ENCODE measurements around the gene UMODL1.
"Not testable (repeated sequence)": the region's sequence is repeated elsewhere in the genome, so short reads cannot be mapped to it uniquely, and the experiment has no call there.

UMODL1 gene

DNA sequence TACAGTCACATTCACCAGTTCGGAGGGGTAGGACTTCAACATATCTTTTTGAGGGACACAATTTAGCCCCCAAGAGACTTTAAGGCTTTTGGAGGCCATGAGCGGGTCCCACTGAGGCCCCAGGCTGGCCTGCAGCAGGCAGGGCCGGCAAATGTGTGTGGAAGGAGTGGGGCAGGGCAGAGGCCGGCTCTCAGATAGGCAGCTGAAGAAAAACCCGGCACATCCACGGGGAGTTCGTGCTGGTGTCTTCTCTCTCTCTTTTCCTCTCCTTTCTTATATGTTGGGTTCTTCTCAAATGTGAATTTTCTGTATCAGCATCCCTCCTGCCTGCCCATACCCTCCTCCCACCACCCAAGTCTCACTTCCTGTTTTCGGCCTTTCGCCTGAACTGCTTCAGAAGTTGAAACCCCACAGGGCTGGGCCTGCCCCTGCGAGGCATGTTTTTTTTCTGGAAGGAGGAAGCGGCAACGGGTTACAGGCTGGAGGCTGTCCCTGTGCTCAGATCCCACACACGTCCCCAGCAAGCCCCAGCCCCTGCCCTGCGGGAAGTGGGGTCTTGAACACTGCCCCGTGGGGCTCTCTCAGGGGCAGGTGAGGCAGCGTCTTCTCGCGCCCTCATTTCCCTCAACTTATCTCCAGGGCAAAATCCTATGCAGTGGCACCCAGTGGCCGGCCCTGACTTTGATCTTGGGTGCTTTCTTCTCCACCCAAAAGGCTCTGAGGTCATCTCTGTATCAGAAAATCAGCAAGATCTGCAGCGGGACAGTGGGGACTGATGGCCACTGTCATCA lies 9.7 kb upstream of the UMODL1 start:
- DNase-seq, result no peak

DNA sequence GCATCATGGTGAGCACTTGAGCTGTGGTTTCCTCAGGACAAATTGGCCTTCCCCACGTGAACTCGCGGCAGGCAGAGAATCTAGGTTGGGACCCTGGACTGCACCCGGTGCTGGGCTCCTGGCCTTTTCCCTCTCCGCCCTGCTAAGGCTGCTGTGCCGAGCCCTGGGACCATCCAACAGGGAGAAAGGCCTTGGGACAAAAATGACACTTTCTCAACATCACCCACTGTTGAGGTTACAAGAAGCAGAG lies 9.2 kb upstream of the UMODL1 start:
- DNase-seq, result no peak

DNA sequence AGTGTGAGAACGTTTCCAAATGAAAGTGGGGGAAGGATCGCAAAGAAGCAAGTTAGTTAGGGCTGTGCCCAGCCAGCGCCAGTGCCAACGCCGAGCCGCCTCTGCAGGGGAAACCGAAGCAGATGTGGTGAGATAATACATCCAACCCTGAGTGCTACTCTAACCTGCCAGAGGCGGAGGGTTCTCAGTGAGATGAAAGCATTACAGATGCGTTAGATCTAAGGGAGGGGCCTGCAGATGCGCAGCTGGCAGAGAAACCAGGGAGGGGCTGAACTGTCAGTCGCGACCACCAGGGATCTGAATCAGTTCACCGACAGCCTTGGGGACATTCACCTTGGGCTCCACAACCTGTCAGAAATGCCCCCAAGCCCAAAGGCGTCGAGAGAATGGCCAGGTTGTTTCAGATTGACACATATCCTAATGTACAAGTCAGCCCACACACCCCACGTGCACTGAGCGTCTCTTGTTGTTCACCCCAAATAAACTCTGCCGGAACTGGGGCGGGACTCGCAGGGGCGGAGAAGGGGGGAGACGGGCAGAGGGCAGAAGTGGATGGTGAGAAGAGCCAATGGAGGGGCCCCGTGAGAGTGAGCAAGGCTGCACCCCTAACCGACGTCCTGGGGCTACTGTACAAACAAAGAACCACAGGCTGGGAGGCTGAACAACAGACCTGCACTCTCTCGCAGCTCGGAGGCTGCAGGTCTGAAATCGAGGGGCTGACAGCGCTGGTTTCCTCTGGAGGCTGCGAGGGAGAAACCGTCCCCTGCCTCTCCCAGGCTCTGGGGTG lies 8.7 kb upstream of the UMODL1 start:
- DNase-seq, result no peak

DNA sequence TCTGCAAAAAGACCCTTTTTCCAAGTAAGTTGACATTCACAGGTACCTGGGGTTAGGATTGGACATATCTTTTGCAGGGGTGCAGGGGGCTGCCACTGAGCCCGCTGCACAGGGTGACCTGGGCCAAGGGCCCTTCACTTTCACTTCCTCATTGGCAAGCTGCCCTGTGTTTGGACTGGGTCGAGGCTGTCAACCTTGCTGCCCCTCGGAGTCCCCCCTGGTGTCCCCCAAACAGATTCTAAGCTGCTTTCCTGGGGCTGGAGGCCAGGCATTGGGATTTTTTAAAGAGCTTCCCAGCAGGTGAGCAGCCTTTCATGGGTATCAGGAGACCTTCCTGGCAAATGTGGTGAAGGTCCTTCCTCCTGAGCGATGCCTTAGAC lies 7.9 kb upstream of the UMODL1 start:
- DNase-seq, result no peak

DNA sequence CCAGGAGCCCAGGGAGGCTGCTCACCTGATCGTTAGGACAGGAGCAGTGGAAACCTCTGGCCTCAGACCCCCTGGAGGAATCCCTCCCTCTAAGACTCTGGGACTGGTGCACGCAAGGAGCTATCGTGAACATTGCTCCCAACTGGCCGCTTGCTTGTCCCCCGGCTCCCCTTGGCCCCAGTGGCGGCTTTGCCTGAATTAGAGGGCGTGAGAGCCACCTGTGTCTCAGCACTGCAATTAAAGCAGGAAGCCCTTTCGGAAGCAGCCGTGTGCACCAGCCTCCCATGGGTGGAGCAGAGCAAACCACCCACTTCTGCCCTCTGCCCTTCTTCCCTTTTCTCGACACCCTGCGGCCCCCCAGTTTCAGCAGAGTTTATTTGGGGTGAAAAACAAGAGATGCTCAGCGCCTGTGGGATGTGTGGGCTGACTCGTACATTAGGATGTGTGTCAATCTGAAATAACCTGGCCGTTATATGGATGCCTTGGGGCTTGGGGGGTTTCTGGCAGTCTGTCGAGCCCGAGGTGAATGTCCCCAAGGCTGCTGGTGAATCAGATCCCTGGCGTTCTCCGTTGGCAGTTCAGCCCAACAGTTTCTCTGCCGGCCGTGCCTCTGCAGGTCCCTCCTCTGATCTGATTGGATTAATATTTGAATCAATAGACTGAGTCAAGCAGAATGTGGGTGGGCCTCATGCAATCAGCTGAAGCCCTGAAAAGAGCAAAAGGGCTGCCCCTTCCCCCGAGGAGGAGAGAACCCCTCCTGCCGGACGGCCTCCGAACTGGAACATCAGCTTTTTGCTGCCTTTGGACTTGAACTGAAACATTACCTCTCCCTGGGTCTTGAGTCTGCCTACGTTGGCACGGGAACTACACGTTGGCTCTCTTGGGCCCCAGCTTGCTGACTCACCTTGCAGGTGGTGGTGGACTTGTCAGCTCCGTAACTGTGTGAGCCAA lies 7.3 kb upstream of the UMODL1 start:
- no peak for DNase-seq

DNA sequence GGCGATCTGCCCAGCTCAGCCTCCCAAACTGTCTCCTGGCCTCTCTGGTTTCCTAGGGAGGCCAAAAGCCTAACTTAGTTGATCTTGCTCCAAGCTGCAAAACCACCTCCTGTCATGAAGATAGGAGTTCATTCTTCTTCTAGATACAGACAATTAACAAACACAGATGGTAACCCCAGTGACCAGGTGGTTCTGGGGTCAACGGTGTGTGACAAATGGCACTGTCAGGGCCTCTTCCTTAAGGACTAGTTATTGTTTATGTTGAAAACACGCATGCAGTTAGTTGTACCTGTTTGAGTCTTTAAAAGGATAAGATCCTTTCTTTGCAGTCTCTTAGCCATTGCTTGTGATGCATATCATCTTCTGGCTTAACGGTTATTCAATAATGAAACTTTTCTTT lies 4.6 kb upstream of the UMODL1 start:
- DNase-seq, result no peak

DNA sequence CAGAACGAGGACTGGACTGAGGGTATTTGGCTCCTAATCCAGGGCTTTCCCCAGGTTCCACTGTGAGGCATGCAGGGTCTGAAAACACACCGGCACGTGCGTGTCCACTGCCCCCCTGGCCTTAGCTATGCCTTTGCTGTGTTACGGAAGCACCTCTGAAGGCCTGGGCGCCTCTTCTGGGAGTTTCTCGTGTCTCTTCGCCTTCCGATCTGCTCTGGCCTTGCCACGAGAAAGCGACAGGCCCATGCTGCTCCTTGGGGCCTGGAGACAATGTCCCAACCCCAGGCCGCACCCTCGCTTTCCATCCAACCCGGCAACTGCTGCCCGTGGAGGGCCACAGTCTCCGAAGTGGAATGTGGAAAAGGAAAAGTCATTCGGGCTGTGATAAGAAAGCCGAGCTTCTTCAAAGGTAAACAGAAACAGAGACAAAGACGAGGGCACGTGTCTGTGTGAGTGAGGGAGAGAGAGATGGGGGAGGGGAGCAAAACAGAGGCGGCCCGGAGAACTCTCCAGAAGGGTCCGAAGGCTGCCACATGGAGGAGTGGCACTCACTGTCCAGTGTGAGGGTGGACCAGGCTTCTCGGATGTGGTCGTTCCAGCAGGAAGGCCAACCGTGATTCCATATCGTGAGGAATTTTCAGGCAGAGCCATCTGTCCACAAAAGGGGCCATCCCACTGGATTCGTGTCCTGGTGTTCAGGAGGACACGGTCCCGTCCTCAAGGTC lies 3.4 kb upstream of the UMODL1 start:
- DNase-seq, result no peak

DNA sequence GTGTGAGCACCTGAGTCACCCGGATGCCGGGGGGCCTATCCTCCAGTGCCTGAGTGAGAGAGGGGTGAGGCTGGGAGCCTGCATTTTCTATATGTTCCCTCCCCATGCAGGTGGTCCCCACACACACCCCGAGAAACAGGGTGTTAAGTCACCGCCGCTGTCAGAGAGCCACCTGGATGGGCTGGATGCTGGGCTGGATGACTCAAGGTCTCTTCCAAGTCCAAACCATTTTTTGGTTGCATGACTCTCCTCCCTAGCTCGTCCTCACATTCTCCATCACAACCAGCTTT lies 2.9 kb upstream of the UMODL1 start:
- no peak for DNase-seq

DNA sequence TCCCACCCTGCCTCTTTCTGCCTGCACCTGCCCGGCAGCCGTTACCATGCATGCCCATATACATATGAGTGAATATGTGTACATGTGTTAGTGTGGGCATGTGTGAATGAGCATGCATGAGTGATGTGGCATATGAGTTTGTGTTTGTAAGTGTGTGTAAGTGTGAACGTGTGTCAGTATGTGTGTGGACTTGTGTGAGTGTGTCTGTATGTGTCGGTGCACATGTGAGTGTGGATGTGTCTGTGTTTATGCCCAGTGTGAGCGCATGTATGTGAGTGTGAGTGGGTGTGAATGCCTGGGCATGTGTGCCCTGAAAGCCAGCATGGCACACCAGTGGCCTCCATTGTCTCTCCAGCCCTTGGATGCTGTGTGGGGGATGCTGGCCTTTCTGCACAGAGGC lies 2.5 kb upstream of the UMODL1 start:
- DNase-seq, result no peak

DNA sequence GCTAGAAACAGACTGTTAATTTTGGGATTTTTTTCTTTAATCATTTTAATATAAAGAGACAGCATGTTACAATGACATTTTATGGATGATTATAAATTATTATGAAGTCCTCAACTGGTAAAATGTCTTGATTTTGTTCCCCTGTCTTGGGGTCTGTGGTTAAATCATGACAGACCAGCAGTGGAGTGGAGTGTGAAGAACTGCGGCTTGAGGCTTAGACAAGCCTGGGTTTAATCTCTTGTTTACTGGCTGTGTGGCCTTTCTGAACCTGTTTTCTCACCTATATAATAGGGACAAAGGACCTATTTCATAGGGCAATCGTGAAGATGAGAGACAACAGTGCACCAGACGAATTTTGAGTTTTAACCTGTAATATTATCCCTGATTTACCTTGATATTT lies 1.8 kb upstream of the UMODL1 start:
- DNase-seq, result no peak

DNA sequence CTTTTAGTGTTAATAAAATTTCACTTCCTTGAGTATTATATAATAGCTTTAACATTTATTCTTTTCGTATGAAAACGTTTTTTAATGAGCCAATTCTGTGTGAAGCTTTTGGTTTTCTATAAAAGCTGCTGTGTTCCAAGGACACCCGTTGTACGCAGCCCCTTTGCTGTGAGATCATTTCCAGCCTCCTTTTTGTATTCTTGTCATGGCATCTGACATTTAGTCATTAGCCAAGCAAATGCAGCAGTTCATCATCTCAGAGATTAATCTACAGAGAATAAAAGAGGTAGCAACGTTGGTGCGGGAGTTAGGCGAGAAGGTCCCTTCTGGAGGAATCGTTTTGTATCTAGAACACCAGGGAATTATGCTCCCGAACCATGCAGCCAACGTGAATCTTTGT lies 1.3 kb upstream of the UMODL1 start:
- DNase-seq, result no peak

DNA sequence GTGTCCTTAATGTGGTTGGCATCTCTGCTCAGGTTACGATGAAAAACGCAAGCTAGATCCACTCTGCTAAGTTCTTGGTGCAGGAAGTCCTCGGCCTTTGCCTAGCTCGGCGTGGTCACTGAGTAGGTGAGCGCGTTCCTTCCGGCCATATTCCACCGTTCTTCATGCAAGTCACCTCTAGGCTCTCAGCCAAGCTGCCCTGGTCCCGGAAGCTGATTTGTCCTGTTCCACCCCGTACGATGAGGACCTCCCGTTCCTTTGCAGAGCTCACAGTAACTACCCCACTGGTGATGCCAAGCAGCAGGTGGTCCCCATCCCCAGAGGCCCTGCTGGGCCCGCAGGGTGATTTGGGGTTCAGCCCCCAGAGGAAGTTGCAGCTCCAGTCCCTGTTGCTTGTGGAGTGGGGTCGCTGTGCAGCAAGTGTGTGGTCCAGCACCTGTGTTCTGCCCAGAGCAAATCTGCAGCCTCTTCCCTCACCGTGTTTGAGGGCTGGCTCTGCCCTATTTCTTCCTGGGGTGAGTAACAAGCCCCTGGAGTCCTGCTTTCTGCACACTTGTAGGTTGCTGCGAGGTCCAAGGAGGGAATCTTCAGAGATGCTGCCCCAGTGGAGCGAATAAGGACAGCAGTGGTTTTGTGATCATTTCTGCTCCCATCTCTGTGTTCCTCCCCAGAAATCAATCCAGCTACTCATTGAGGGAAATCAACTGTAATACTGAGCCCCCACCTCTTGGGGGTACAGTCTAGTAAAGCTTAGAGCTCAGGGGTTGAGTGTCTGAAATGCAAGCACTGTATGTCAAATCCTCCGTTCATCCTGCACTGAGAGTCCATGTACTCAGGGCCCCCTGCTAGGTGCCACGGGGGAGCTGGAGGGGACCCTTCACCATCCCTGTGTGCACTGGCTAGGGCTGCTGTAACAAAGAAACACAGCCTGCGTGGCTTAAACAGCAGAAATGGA lies 2.3 kb downstream of the UMODL1 start:
- DNase-seq, result no peak

DNA sequence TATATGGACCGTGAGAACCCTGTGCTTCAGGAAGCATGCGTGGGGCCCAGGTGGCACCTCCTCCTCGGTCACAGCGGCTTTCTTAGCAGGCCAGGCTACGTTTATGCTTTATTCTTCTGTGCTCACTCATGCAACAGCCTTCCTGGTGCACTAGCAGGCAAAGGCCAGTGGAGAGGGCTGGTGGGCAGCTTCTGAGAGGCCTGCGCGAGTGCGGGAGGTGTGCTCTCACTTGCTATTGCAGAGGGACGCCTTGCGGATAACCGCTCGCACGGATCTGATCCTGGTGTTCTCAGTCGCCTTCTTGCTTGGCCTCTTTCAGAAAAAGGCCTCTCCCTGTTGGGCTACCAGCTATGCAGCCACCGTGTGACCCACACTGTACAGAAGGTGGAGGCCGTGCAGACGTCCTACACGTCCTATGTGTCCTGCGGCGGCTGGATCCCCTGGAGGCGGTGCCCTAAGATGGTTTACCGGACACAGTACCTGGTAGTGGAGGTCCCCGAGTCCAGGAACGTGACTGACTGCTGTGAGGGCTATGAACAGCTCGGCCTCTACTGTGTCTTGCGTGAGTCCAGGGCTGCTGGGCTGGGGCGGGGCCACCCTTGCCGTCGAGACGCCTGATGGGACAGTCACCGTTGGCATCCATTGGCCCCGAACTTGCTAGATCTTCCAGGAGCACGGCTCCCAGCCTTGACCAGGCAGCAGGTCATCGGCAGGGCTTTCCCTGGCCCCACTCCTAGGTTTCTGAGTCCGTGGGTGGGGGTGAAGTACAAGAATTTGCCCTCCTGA lies 4.8 kb downstream of the UMODL1 start:
- no peak for DNase-seq

DNA sequence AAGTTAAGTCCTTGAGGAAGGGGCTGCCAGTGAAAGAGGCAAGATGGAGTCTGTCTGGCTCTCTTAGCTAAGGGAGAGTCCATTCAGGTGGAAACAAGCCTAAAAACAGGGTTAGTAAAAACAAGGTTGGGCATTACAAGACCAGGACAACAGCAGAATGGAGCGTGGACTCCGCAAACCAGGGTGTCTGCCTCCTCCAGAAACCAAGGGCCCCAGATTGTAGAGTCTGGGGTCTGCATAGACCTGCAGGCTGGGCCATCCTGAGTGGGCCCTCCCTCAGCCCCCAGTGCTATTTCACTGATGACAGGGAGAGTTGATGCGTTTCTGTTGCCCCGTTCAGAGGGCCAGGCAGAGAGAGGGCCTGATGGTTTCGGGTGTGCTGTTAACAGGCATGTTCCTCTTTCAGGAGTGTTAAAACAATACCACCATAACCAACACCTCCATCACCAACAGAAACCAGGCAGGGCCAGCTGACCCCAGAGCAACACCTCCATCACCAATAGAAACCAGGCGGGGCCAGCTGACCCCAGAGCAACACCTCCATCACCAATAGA lies 6.6 kb downstream of the UMODL1 start:
- DNase-seq, result not testable (repeated sequence)

DNA sequence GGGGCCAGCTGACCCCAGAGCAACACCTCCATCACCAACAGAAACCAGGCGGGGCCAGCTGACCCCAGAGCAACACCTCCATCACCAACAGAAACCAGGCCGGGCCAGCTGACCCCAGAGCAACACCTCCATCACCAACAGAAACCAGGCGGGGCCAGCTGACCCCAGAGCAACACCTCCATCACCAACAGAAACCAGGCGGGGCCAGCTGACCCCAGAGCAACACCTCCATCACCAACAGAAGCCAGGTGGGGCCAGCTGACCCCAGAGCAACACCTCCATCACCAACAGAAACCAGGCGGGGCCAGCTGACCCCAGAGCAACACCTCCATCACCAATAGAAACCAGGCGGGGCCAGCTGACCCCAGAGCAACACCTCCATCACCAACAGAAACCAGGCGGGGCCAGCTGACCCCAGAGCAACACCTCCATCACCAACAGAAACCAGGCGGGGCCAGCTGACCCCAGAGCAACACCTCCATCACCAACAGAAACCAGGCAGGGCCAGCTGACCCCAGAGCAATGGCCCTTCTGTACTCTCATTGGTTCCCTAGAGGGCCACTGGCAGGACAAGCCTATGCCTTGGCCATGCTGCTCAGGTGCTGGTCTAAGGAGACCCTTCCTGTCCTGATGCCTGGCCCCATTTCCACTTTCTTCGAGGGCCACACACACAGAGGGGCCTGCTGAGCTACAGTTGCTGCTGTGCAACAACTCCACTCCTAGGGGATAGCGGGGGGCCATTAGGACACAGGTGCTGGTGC lies 7.3 kb downstream of the UMODL1 start:
- not testable (repeated sequence) for DNase-seq

DNA sequence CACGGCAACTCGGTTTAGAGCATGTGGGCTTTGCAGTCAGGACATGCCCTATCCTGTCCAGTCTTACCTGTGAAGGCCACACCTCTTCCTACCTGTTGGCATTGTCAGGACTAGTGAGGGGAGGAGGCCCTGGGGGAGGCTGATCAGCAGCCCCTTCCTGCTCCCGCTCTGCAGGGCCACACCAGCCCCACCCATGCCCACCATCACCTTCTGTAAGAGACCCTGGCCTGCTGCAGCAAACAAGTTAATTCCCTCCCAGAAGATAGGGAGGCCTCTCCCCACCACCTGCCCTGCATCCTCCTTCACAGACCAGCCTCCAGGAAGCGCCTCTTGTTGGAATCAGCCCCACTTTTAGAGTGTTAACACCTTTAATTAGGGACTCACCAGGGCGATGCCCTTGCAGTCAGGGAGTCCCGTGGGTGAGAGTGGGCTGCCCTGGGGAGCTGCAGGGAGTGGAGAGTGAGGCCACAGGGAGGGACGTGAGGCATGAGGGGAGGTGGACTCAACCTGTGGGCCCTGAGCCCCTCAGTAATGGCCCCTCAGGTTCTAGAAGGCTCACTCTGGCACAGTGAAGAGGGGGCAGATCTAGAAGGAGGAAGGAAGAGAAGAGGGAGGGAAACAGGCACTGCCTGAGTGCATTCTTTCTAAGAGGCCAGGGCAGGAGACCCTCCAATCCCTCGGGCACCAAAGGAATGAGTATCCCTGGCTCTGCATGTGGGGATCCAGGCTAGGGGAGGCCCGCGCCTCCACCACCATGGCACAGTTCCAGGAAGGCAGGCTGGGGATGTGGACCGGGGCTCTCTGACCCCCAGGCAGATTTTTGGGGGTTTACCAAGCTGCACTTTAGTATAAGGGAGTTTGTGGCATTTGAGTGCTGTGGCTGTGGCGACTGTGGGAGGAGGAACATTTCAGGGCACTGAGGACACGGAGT lies 8.2 kb downstream of the UMODL1 start:
- no peak for DNase-seq

DNA sequence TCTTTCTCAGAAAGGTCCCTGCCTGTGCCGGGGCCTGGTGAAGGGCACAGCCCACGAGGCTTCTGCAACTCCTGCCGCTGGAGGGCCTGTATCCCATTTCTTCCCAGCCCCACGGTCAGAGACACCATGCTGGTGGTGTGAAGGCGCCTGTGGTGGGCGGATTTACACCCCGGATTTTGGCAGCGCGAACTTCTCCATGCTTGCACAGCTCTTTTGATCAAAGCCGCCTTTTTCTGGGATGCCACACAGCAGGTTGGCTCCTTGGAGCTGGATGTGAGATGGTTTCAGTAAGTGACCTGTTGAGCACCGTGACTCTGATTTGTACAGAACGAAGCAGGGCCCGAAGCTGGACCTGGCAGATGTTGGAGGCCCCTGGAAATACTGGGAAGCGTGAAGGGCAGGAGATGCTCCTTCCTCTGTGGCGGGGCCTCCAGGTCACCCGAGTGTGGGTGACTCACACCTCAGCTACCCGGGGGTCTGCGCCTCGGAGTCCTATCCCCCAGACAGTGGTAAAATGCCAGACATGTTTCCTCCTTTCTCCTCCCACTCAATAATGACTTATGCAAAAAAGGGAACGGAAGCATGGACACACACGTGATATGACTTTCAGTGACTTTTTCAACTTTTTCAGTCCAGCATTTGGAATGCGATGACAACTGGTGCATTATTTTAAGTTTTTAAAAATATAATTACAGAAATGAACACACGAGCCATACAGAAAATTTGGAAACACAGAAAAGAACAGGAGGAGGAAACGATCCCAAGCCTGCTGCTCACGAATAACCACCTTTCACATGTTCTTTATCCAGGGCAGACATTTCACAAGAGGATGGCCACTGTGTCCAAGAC lies 9.0 kb downstream of the UMODL1 start:
- DNase-seq, result no peak

DNA sequence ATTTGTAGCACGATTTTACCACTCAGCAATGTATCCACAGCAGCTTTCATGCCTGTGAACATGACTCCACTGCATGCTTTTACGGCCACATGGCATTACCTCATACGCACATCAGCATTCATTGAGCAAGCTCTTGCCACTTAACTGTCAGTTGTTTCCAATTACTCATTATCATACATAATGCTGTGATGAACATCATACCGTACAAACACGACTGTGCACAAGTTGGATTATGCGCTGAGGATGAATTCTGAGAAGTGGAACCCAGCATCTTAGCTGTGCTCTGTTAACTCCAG lies 9.6 kb downstream of the UMODL1 start:
- DNase-seq, result no peak
